A549 (cell line): ENCODE results near the gene OVCH1.

Experiments used
- CHD4 ChIP-seq: fragments of 200-600 bp; sonication (generic); IDR thresholded peaks from 2 replicates; pipeline ENCODE4 v1.6.1; 2016; ENCODE audit warnings: antibody characterized with exemption, mild to moderate bottlenecking, borderline replicate concordance
- CTCF ChIP-seq: fragments of >200 bp; sonication (Bioruptor Twin); formaldehyde crosslinking; IDR thresholded peaks from 3 replicates; pipeline ENCODE4 v1.5.1; 2016
- JUN ChIP-seq, 2 experiments: fragments of >200 bp; sonication (Bioruptor Twin); formaldehyde crosslinking; IDR thresholded peaks; 2 replicates in 1 of 2; 3 replicates in 1 of 2; pipeline ENCODE4 v1.6.1; 2016 to 2017
- KDM1A ChIP-seq: fragments of 200-600 bp; sonication (generic); IDR thresholded peaks from 2 replicates; pipeline ENCODE4 v1.6.1; 2016; ENCODE audit warnings: low read depth, mild to moderate bottlenecking
- NR3C1 ChIP-seq: fragments of >200 bp; sonication (Bioruptor Twin); formaldehyde crosslinking; IDR thresholded peaks from 3 replicates; pipeline ENCODE4 v1.6.1; 2017
- PBX3 ChIP-seq: IDR thresholded peaks from 2 replicates; pipeline ENCODE4 v1.6.1; 2012
- POLR2A ChIP-seq: IDR thresholded peaks from 2 replicates; pipeline ENCODE4 v1.6.1; 2012; ENCODE audit warnings: mild to moderate bottlenecking, low read length
- RCOR1 ChIP-seq: fragments of 150-350 bp; IDR thresholded peaks from 2 replicates; pipeline ENCODE4 v1.6.1; 2014; ENCODE audit warnings: antibody characterized with exemption, low read length, low read depth
- TFCP2L1 ChIP-seq: fragments of 250-450 bp; sonication (Bioruptor Pico); IDR thresholded peaks from 2 replicates; pipeline ENCODE4 v1.5.0; 2021; ENCODE audit warnings: mild to moderate bottlenecking
- ZSCAN20 ChIP-seq: fragments of 250-450 bp; sonication (Bioruptor Pico); IDR thresholded peaks from 2 replicates; pipeline ENCODE4 v1.8.0; 2022; ENCODE audit warnings: mild to moderate bottlenecking, moderate library complexity

- no peak for TF ChIP-seq PBX3
- TF ChIP-seq POLR2A = no peak
- TF ChIP-seq CTCF = no peak
- TF ChIP-seq CHD4 = no peak
- TF ChIP-seq RCOR1 = no peak
- no peak for TF ChIP-seq NR3C1
- no peak for TF ChIP-seq JUN (IDR thresholded peaks at IDR 0.05)
- no peak for TF ChIP-seq ZSCAN20 (CRISPR knock-in tag)
- no peak for TF ChIP-seq TFCP2L1 (CRISPR knock-in tag)
- no peak for TF ChIP-seq KDM1A
Observed at GRCh38 chr12:29543036-29543435, 45.5 kb upstream of the OVCH1 start.
